IMR-90 (cell line): ENCODE data around the gene BRPF3. TPM values are rescaled to one million over a fixed set of nuclear protein-coding genes. Genes with fewer than 3 reads are reported as not detected.

ENCODE experiments used
- ATAC-seq: fragments of 200-7000 bp; cut with Tn5 transposase; 2 replicates; pipeline ENCODE4 v1.9.1; 2020; ENCODE audit warnings: low read depth, mild to moderate bottlenecking, moderate library complexity
- BruUV-seq: library from RNA; stranded (reverse); fragments of 400-500 nt; replicated peaks from 2 replicates; lab custom pipeline; 2021; lab: Mats Ljungman, UMichigan
- CTCF ChIA-PET: fragments of 300-600 bp; formaldehyde crosslinking; extraction: SDS; loops from one replicate; lab custom pipeline; 2021; ENCODE audit warnings: antibody characterized with exemption; lab: Yijun Ruan, JAX
- POLR2A ChIA-PET: fragments of 300-600 bp; sonication (Branson Sonifier 250); formaldehyde crosslinking; loops from one replicate; lab custom pipeline; 2022; ENCODE audit warnings: antibody characterized with exemption; ENCODE audit not compliant: unreplicated experiment; lab: Charles Lee
- DNase-seq: peaks from one replicate; pipeline ENCODE4 v3.0.0; 2013
- H2AFZ ChIP-seq: replicated peaks from 2 replicates; pipeline ENCODE3; 2013; ENCODE audit warnings: low read length, mild to moderate bottlenecking; ENCODE audit not compliant: poor library complexity
- H2AK5ac ChIP-seq: 2 replicates; pipeline ENCODE4 v1.6.1; 2013; ENCODE audit warnings: low read depth, low read length, inconsistent platforms
- H2AK9ac ChIP-seq: replicated peaks from 2 replicates; pipeline ENCODE3; 2013; ENCODE audit warnings: mild to moderate bottlenecking, low read depth, low read length, moderate library complexity; ENCODE audit not compliant: poor library complexity
- H2BK120ac ChIP-seq: 2 replicates; pipeline ENCODE4 v1.6.1; 2013; ENCODE audit warnings: low read depth, low read length, inconsistent platforms
- H2BK15ac ChIP-seq: 3 replicates; pipeline ENCODE4 v1.6.1; 2013; ENCODE audit warnings: low read depth, low read length, inconsistent platforms
- H2BK20ac ChIP-seq: 2 replicates; pipeline ENCODE4 v1.6.1; 2013; ENCODE audit warnings: low read depth, mild to moderate bottlenecking, inconsistent platforms, low read length, moderate library complexity
- H2BK5ac ChIP-seq: 2 replicates; pipeline ENCODE4 v1.6.1; 2013; ENCODE audit warnings: mild to moderate bottlenecking, low read depth, low read length, inconsistent platforms; ENCODE audit not compliant: poor library complexity, severe bottlenecking
- H3K14ac ChIP-seq: replicated peaks from 2 replicates; pipeline ENCODE4 v1.6.1; 2013; ENCODE audit warnings: low read depth, low read length, inconsistent platforms
- H3K18ac ChIP-seq: 2 replicates; pipeline ENCODE4 v1.6.1; 2013; ENCODE audit warnings: low read depth, low read length, control low read depth
- H3K23ac ChIP-seq: 2 replicates; pipeline ENCODE4 v1.6.1; 2013; ENCODE audit warnings: low read depth, low read length, inconsistent platforms
- H3K27ac ChIP-seq: 2 replicates; pipeline ENCODE4 v1.5.1; 2013; ENCODE audit warnings: mild to moderate bottlenecking, control low read depth, low read length; ENCODE audit not compliant: insufficient read depth
- H3K27me3 ChIP-seq: 2 replicates; pipeline ENCODE4 v1.6.1; 2013; ENCODE audit warnings: low read length; ENCODE audit not compliant: control insufficient read depth, insufficient read depth
- H3K36me3 ChIP-seq: 2 replicates; pipeline ENCODE4 v1.6.1; 2013; ENCODE audit warnings: low read length, mixed read lengths; ENCODE audit not compliant: control insufficient read depth, insufficient read depth
- H3K4ac ChIP-seq: 2 replicates; pipeline ENCODE4 v1.6.1; 2013; ENCODE audit warnings: low read depth, low read length, inconsistent platforms
- H3K4me1 ChIP-seq: 2 replicates; pipeline ENCODE4 v1.6.1; 2013; ENCODE audit warnings: low read length, mixed read lengths; ENCODE audit not compliant: control insufficient read depth, insufficient read depth
- H3K4me2 ChIP-seq: 2 replicates; pipeline ENCODE4 v1.6.1; 2013; ENCODE audit warnings: low read depth, mild to moderate bottlenecking, control low read depth, low read length, moderate library complexity
- H3K4me3 ChIP-seq: 2 replicates; pipeline ENCODE4 v1.5.1; 2013; ENCODE audit warnings: low read depth, mild to moderate bottlenecking, control low read depth, low read length, moderate library complexity; ENCODE audit not compliant: insufficient read depth
- H3K56ac ChIP-seq: 2 replicates; pipeline ENCODE4 v1.6.1; 2013; ENCODE audit warnings: low read length, inconsistent platforms; ENCODE audit not compliant: insufficient read depth; ENCODE audit errors: extremely low read depth
- H3K79me1 ChIP-seq, 2 experiments: 2 replicates each; pipeline ENCODE4 v1.6.1; 2013; ENCODE audit warnings: low read length in 2 of 2, inconsistent platforms in 1 of 2, low read depth in 1 of 2
- H3K9ac ChIP-seq: 2 replicates; pipeline ENCODE4 v1.6.1; 2013; ENCODE audit warnings: low read depth, low read length, control low read depth
- H3K9me1 ChIP-seq: 2 replicates; pipeline ENCODE4 v1.6.1; 2013; ENCODE audit warnings: low read length, inconsistent platforms; ENCODE audit not compliant: insufficient read depth
- H3K9me3 ChIP-seq: 2 replicates; pipeline ENCODE4 v1.6.1; 2013; ENCODE audit warnings: low read length; ENCODE audit not compliant: control insufficient read depth, insufficient read depth
- H4K20me1 ChIP-seq: 2 replicates; pipeline ENCODE4 v1.6.1; 2013; ENCODE audit warnings: low read length, inconsistent platforms; ENCODE audit not compliant: insufficient read depth
- H4K5ac ChIP-seq: 2 replicates; pipeline ENCODE4 v1.6.1; 2013; ENCODE audit warnings: mild to moderate bottlenecking, low read depth, low read length, control low read depth
- H4K8ac ChIP-seq, 2 experiments: 2 replicates each; pipeline ENCODE4 v1.6.1; 2013; ENCODE audit warnings: low read depth in 2 of 2, low read length in 2 of 2, control low read depth in 1 of 2, inconsistent platforms in 1 of 2
- H4K91ac ChIP-seq: 2 replicates; pipeline ENCODE4 v1.6.1; 2013; ENCODE audit warnings: low read depth, low read length, inconsistent platforms; ENCODE audit not compliant: insufficient read depth
- CEBPB ChIP-seq: IDR thresholded peaks from 2 replicates; pipeline ENCODE4 v1.6.1; 2012; ENCODE audit warnings: low read depth, low read length, improper control_type of control experiment
- CTCF ChIP-seq: conservative IDR thresholded peaks from 2 replicates; pipeline ENCODE4 v1.5.1; 2012; ENCODE audit warnings: mild to moderate bottlenecking, low read depth, low read length, improper control_type of control experiment
- FOS ChIP-seq: fragments of 150-350 bp; IDR thresholded peaks from 2 replicates; pipeline ENCODE4 v1.6.1; 2016; ENCODE audit warnings: low read depth, low read length
- MAFK ChIP-seq: IDR thresholded peaks from 2 replicates; pipeline ENCODE4 v1.6.1; 2012; ENCODE audit warnings: low read depth, low read length, improper control_type of control experiment
- MAZ ChIP-seq: IDR thresholded peaks from 2 replicates; pipeline ENCODE4 v1.6.1; 2012; ENCODE audit warnings: low read depth, mild to moderate bottlenecking, low read length, improper control_type of control experiment, moderate library complexity, borderline replicate concordance
- NFE2L2 ChIP-seq: fragments of 150-350 bp; IDR thresholded peaks from 2 replicates; pipeline ENCODE4 v1.6.1; 2016; ENCODE audit warnings: low read depth, mild to moderate bottlenecking, low read length
- RCOR1 ChIP-seq: IDR thresholded peaks from 2 replicates; pipeline ENCODE4 v1.6.1; 2012; ENCODE audit warnings: mild to moderate bottlenecking, low read length, improper control_type of control experiment; ENCODE audit not compliant: insufficient replicate concordance
- USF2 ChIP-seq: fragments of 150-350 bp; IDR thresholded peaks from 2 replicates; pipeline ENCODE4 v1.6.1; 2017; ENCODE audit warnings: mild to moderate bottlenecking, antibody characterized with exemption, low read length, low read depth
- WGBS, 2 experiments: methylation state at CpG; one replicate each; pipeline versions ENCODE4 v1.1.5 to v1.1.7; 2013; ENCODE audit warnings: missing lambda C conversion rate in 2 of 2; ENCODE audit not compliant: insufficient read length in 1 of 2; ENCODE audit errors: extremely low coverage in 2 of 2; 5-methylcytosine and 5-hydroxymethylcytosine counted together
- dilution Hi-C: fragments of 300-500 bp; cut with HindIII; formaldehyde crosslinking; loops from one replicate; pipeline ENCODE4 v1.14.3; 2018; ENCODE audit warnings: low sequenced_read_pairs; ENCODE audit not compliant: unreplicated experiment
- in situ Hi-C: fragments of 300-500 bp; cut with MboI; formaldehyde crosslinking; loops from 3 replicates; pipeline ENCODE4 v1.14.3; 2019; ENCODE audit warnings: low sequenced_read_pairs, inconsistent platforms, mixed read lengths
- intact Hi-C: fragments of 100-400 bp; cut with micrococcal nuclease; formaldehyde crosslinking; loops from 2 replicates; pipeline ENCODE4 v1.10.0; 2022
- polyA plus RNA-seq, 3 experiments: library from polyadenylated mRNA; depleted of rRNA; stranded (reverse); fragments of >200 nt; gene quantifications; 2 replicates each; pipeline ENCODE4 v1.2.3, GENCODE V29; 2012; ENCODE audit warnings: low replicate concordance in 1 of 3
- total RNA-seq: library from RNA; depleted of rRNA; stranded (reverse); fragments of >200 nt; gene quantifications from 2 replicates; pipeline ENCODE4 v1.2.3, GENCODE V29; 2012

The BRPF3 gene
- total and polyA plus RNA-seq, 2 of the 4 experiments (the other 2 are of a cell fraction) = 10.2 to 17.2 TPM

- Histone ChIP-seq H3K18ac (no peak overlapping the region), H3K9me1 (no peaks in the 10 kb centered on the region), H2AK9ac (no peak overlapping the region), H4K5ac (no peak overlapping the region), H3K27ac (no peak overlapping the region), H3K9ac (no peak overlapping the region), H3K4me3 (no peak overlapping the region), H4K20me1 (no peaks in the 10 kb centered on the region), H2AK5ac (no peak overlapping the region), H3K36me3 (no peaks in the 10 kb centered on the region), H3K79me1 (no peaks in the 10 kb centered on the region), H3K4ac (no peak overlapping the region), H3K23ac (no peak overlapping the region), H3K9me3 (peaks cover 7% of the 10 kb centered on the region; the same call in 1 of the 2 replicates), H3K4me1 (no peaks in the 10 kb centered on the region), H4K8ac (no peak overlapping the region), H3K27me3 (no peaks in the 10 kb centered on the region; the same call in 1 of the 2 replicates), H4K91ac (no peak overlapping the region), H2BK20ac (no peak overlapping the region), H3K14ac (no peak overlapping the region), H2BK15ac (no peak overlapping the region), H3K4me2 (no peak overlapping the region), H2BK5ac (no peak overlapping the region), H2BK120ac (no peak overlapping the region), H3K56ac (no peak overlapping the region), H2AFZ (no peak overlapping the region)
- WGBS, 2 experiments = no CpG with 5 or more reads among the region's 2 CpGs
- in situ Hi-C loops = no loop called here
- DNase-seq (no peak), ATAC-seq (no peak)
- ChIA-PET POLR2A (no interaction called here), CTCF (no interaction called here)
- TF ChIP-seq RCOR1 = no peak
- no peak for TF ChIP-seq CEBPB
- TF ChIP-seq MAFK = no peak
- no peak for TF ChIP-seq NFE2L2
- no peak for TF ChIP-seq USF2
- TF ChIP-seq MAZ = no peak
- no peak for TF ChIP-seq FOS
- no peak for TF ChIP-seq CTCF
- BruUV-seq = no TSS peak
- intact Hi-C loops = no loop called here
- dilution Hi-C loops = no loop called here
These were observed 42.3 kb upstream of the BRPF3 start for GRCh38 chr6:36154286-36154685.
